OCI-LY7 (cell line): Measurements from ENCODE around the gene THRB. TPM values are rescaled to one million over a fixed set of nuclear protein-coding genes. Genes with fewer than 3 reads are reported as not detected.
"Not testable (repeated sequence)": the region's sequence is repeated elsewhere in the genome, so short reads cannot be mapped to it uniquely, and the experiment has no call there.

Experiments used
- BruUV-seq: library from RNA; stranded (reverse); fragments of 400-500 nt; replicated peaks from 2 replicates; lab custom pipeline; 2021; lab: Mats Ljungman, UMichigan
- CTCF ChIA-PET: fragments of 300-600 bp; sonication (Branson Sonifier 250); formaldehyde crosslinking; loops from one replicate; lab custom pipeline; 2022; ENCODE audit warnings: antibody characterized with exemption; ENCODE audit not compliant: unreplicated experiment; lab: Charles Lee
- POLR2A ChIA-PET: fragments of 300-600 bp; sonication (Branson Sonifier 250); formaldehyde crosslinking; loops from one replicate; lab custom pipeline; 2022; ENCODE audit warnings: antibody characterized with exemption; lab: Charles Lee
- DNase-seq: peaks from one replicate; pipeline ENCODE4 v3.0.0-alpha.2; 2015; ENCODE audit warnings: low spot score
- H2AFZ ChIP-seq: fragments of 200-600 bp; sonication (generic), shearing (Covaris generic); 2 replicates; pipeline ENCODE4 v1.6.1; 2014; ENCODE audit warnings: mild to moderate bottlenecking, antibody characterized with exemption, low read length, moderate library complexity
- H3K27ac ChIP-seq: fragments of 200-600 bp; sonication (generic); 2 replicates; pipeline ENCODE4 v1.5.1; 2014; ENCODE audit warnings: mixed run types, low read depth, mild to moderate bottlenecking, moderate library complexity, low read length, inconsistent platforms; ENCODE audit not compliant: poor library complexity, severe bottlenecking
- H3K36me3 ChIP-seq: fragments of 200-600 bp; sonication (generic); 2 replicates; pipeline ENCODE4 v1.6.1; 2014; ENCODE audit warnings: mild to moderate bottlenecking, antibody characterized with exemption, low read length, moderate library complexity, mixed read lengths; ENCODE audit not compliant: insufficient read depth
- H3K4me1 ChIP-seq: fragments of 200-600 bp; sonication (generic); 2 replicates; pipeline ENCODE4 v1.5.1; 2014; ENCODE audit warnings: mild to moderate bottlenecking, low read length; ENCODE audit not compliant: insufficient read depth, poor library complexity, severe bottlenecking
- H3K4me2 ChIP-seq: fragments of 200-600 bp; sonication (generic); 2 replicates; pipeline ENCODE4 v1.6.1; 2014; ENCODE audit warnings: mild to moderate bottlenecking, low read length
- H3K4me3 ChIP-seq: fragments of 200-600 bp; sonication (generic); 2 replicates; pipeline ENCODE4 v1.5.1; 2014; ENCODE audit warnings: mild to moderate bottlenecking, low read depth, low read length; ENCODE audit not compliant: poor library complexity, severe bottlenecking
- H3K79me2 ChIP-seq: fragments of 200-600 bp; sonication (generic); 2 replicates; pipeline ENCODE4 v1.6.1; 2016; ENCODE audit warnings: low read depth, mild to moderate bottlenecking, low read length, moderate library complexity, mixed read lengths; ENCODE audit not compliant: insufficient read depth
- H3K9me2 ChIP-seq: fragments of 200-600 bp; sonication (generic); 2 replicates; pipeline ENCODE4 v1.6.1; 2016; ENCODE audit warnings: mild to moderate bottlenecking, low read length, mixed read lengths; ENCODE audit not compliant: insufficient read depth
- H3K9me3 ChIP-seq: fragments of 200-600 bp; sonication (generic); 2 replicates; pipeline ENCODE4 v1.6.1; 2014; ENCODE audit warnings: mild to moderate bottlenecking, mixed run types, low read length, mixed read lengths
- H4K20me1 ChIP-seq: fragments of 200-600 bp; sonication (generic); 2 replicates; pipeline ENCODE4 v1.6.1; 2014; ENCODE audit warnings: mild to moderate bottlenecking, antibody characterized with exemption, low read length, moderate library complexity, mixed read lengths; ENCODE audit not compliant: insufficient read depth
- EZH2phosphoT487 ChIP-seq: fragments of 200-600 bp; sonication (generic); IDR thresholded peaks from 2 replicates; pipeline ENCODE4 v1.6.1; 2018; ENCODE audit warnings: low read depth, borderline replicate concordance, mild to moderate bottlenecking, mixed run types, antibody characterized with exemption, low read length, moderate library complexity, mixed read lengths
- intact Hi-C: fragments of 100-400 bp; cut with micrococcal nuclease; formaldehyde crosslinking; loops from one replicate; pipeline ENCODE4 v1.10.0; 2022; ENCODE audit not compliant: unreplicated experiment
- total RNA-seq, 2 experiments: library from RNA; depleted of rRNA in 1 of 2; stranded (reverse); fragments of >200 nt in 1 of 2; shearing (Covaris generic) in 1 of 2; gene quantifications; 2 replicates each; pipeline ENCODE4 v1.2.3, GENCODE V29; 2014 to 2022
- TF ChIP-seq, protein P1 (sequence below): fragments of 200-600 bp; sonication (generic); conservative IDR thresholded peaks from 2 replicates; pipeline ENCODE4 v1.5.1; 2014; ENCODE audit warnings: mild to moderate bottlenecking, antibody characterized with exemption, low read length, moderate library complexity, mixed read lengths

The THRB gene
- total RNA-seq, 2 experiments from 2014 or later: not detected

DNA sequence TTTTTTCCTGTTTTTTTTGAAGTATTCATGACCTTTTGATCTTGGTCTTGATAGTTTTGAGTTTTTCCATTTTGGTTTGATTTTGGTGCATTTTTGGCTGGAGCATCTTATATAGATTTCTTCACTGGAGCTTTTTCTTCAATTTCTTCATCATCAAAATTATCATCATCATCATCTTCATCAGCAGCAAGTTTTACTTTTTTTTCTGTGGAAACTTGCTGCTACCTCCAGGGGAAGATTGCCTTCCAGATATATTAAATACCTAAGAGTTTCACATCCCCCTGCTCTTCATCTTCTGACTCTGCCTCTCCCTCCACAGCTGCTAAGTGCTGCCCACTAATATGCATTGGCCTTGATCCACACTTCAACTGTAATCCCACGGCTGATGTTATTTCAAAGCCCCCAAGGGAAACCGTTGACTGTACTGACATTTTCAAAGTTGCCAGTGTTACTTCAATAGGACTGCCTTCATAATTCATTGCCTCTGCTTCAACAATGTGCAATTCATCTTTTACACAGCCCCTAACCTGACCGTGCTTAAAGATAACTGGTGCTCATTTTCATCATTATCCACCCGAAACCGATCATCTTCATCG is 397.9 kb downstream of the THRB start:
- TF ChIP-seq, protein P1, sequence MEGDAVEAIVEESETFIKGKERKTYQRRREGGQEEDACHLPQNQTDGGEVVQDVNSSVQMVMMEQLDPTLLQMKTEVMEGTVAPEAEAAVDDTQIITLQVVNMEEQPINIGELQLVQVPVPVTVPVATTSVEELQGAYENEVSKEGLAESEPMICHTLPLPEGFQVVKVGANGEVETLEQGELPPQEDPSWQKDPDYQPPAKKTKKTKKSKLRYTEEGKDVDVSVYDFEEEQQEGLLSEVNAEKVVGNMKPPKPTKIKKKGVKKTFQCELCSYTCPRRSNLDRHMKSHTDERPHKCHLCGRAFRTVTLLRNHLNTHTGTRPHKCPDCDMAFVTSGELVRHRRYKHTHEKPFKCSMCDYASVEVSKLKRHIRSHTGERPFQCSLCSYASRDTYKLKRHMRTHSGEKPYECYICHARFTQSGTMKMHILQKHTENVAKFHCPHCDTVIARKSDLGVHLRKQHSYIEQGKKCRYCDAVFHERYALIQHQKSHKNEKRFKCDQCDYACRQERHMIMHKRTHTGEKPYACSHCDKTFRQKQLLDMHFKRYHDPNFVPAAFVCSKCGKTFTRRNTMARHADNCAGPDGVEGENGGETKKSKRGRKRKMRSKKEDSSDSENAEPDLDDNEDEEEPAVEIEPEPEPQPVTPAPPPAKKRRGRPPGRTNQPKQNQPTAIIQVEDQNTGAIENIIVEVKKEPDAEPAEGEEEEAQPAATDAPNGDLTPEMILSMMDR: no peak
- TF ChIP-seq EZH2phosphoT487: no peak
- CTCF ChIA-PET: no interaction called here

DNA sequence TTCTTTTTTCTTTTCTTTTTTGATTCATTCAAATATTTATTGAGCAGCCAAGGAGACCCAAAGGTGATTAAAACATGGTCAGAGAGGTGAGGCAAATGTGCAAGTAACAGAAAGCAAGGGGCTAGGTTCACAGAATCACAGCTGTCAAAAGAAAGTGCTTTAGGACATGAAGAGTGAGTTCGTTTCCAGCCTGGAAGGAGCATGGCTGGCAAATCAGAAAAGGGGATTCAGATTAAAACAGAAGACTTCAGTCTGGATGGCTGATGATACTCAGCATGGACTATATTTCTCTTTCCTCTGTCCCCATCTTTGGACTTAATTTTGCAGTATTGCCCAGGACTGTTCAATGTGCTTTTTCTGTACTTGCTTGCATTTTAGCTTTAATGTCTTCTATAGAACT is 398.4 kb downstream of the THRB start:
- Histone ChIP-seq H3K79me2 (no peaks in the 10 kb centered on the region), H3K9me2 (no peaks in the 10 kb centered on the region), H3K27ac (no peak overlapping the region), H3K4me3 (no peak overlapping the region), H4K20me1 (no peaks in the 10 kb centered on the region), H2AFZ (no peak overlapping the region), H3K4me2 (no peak overlapping the region), H3K4me1 (no peaks in the 10 kb centered on the region), H3K36me3 (no peaks in the 10 kb centered on the region), H3K9me3 (no peaks in the 10 kb centered on the region)
- BruUV-seq: no TSS peak
- intact Hi-C loops: no loop called here
- DNase-seq: no peak
- TF ChIP-seq, protein P1: no peak
- TF ChIP-seq EZH2phosphoT487: no peak
- CTCF ChIA-PET: no interaction called here
- POLR2A ChIA-PET: interaction anchor here (0.7 kb wide), 2 partner anchors 159 to 1325 kb away, joined by 3 read pairs; no protein-coding TSS in a partner anchor

More for the DNA sequence above, 397.9 kb downstream of the THRB start:
- no peaks in the 10 kb centered on the region for H3K9me3 ChIP-seq
- intact Hi-C loops: no loop called here
- no peaks in the 10 kb centered on the region for H3K36me3 ChIP-seq
- no TSS peak for BruUV-seq
- H4K20me1 ChIP-seq: no peaks in the 10 kb centered on the region
- H2AFZ ChIP-seq: no peak overlapping the region
- H3K4me3 ChIP-seq: no peak overlapping the region
- no peaks in the 10 kb centered on the region for H3K4me1 ChIP-seq
- DNase-seq: no peak
- H3K79me2 ChIP-seq: no peaks in the 10 kb centered on the region
- POLR2A ChIA-PET: interaction anchor here (0.6 kb wide), 1 partner anchor 181 kb away, joined by 3 read pairs; no protein-coding TSS in a partner anchor
- no peaks in the 10 kb centered on the region for H3K9me2 ChIP-seq
- H3K27ac ChIP-seq: no peak overlapping the region
- H3K4me2 ChIP-seq: no peak overlapping the region

DNA sequence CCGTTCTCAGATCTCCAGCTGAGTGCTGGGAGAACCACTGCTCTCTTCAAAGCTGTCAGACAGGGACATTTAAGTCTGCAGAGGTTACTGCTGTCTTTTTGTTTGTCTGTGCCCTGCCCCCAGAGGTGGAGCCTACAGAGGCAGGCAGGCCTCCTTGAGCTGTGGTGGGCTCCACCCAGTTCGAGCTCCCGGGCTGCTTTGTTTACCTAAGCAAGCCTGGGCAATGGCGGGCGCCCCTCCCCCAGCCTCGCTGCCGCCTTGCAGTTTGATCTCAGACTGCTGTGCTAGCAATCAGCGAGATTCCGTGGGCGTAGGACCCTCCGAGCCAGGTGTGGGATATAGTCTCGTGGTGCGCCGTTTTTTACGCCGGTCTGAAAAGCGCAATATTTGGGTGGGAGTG is 399.8 kb downstream of the THRB start:
- H3K36me3 ChIP-seq, H2AFZ ChIP-seq, H4K20me1 ChIP-seq, POLR2A ChIA-PET, CTCF ChIA-PET, H3K27ac ChIP-seq, H3K4me2 ChIP-seq, BruUV-seq, H3K9me3 ChIP-seq, H3K4me1 ChIP-seq, intact Hi-C loops, H3K9me2 ChIP-seq, H3K4me3 ChIP-seq, H3K79me2 ChIP-seq, DNase-seq: not testable (repeated sequence)
